PC-9 (cell line): Measurements from ENCODE around the gene PIK3R3. TPM values are rescaled to one million over a fixed set of nuclear protein-coding genes. Genes with fewer than 3 reads are reported as not detected.
"Not testable (repeated sequence)": the region's sequence is repeated elsewhere in the genome, so short reads cannot be mapped to it uniquely, and the experiment has no call there.

Source experiments
- BruUV-seq: library from RNA; stranded (reverse); fragments of 400-500 nt; replicated peaks from 2 replicates; lab custom pipeline; 2021; lab: Mats Ljungman, UMichigan
- CTCF ChIA-PET: fragments of 300-600 bp; sonication (Branson Sonifier 250); formaldehyde crosslinking; loops from one replicate; lab custom pipeline; 2022; ENCODE audit warnings: antibody characterized with exemption; lab: Charles Lee
- POLR2A ChIA-PET: fragments of 300-600 bp; sonication (Branson Sonifier 250); formaldehyde crosslinking; loops from one replicate; lab custom pipeline; 2022; ENCODE audit warnings: antibody characterized with exemption; ENCODE audit not compliant: unreplicated experiment; lab: Charles Lee
- DNase-seq, 2 experiments: peaks; one replicate each; pipeline versions ENCODE4 v3.0.0 to v3.0.0-alpha.2; 2015 to 2022; ENCODE audit warnings: mixed read lengths in 1 of 2
- H2AFZ ChIP-seq: fragments of 200-600 bp; sonication (generic); 2 replicates; pipeline ENCODE4 v1.8.1; 2017; ENCODE audit warnings: antibody characterized with exemption
- H3F3A ChIP-seq: fragments of 200-600 bp; sonication (generic); 2 replicates; pipeline ENCODE4 v1.8.1; 2017; ENCODE audit warnings: antibody characterized with exemption, mild to moderate bottlenecking, low read depth; ENCODE audit not compliant: insufficient read depth
- H3K27ac ChIP-seq: fragments of 200-600 bp; sonication (generic); 2 replicates; pipeline ENCODE4 v1.6.1; 2016; ENCODE audit warnings: mixed run types
- H3K27me3 ChIP-seq: fragments of 200-600 bp; sonication (generic); 2 replicates; pipeline ENCODE4 v1.6.1; 2016; ENCODE audit warnings: low read depth, mixed run types; ENCODE audit not compliant: insufficient read depth
- H3K36me3 ChIP-seq: fragments of 200-600 bp; sonication (generic); 2 replicates; pipeline ENCODE4 v1.6.1; 2016; ENCODE audit warnings: low read depth, mixed run types
- H3K4me1 ChIP-seq: fragments of 200-600 bp; sonication (generic); replicated peaks from 2 replicates; pipeline ENCODE4 v1.6.1; 2016; ENCODE audit warnings: mixed run types; ENCODE audit not compliant: insufficient read depth
- H3K4me2 ChIP-seq: fragments of 200-600 bp; sonication (generic); 2 replicates; pipeline ENCODE4 v1.6.1; 2017; ENCODE audit warnings: mixed run types
- H3K4me3 ChIP-seq: fragments of 200-600 bp; sonication (generic); 2 replicates; pipeline ENCODE4 v1.6.1; 2016; ENCODE audit warnings: mixed run types
- H3K79me2 ChIP-seq: fragments of 200-600 bp; sonication (generic); 2 replicates; pipeline ENCODE4 v1.6.1; 2017; ENCODE audit warnings: low read depth, mixed run types
- H3K9me2 ChIP-seq: fragments of 200-600 bp; sonication (generic); 2 replicates; pipeline ENCODE4 v1.8.1; 2017; ENCODE audit warnings: mild to moderate bottlenecking; ENCODE audit not compliant: insufficient read depth
- H3K9me3 ChIP-seq: fragments of 200-600 bp; sonication (generic); 2 replicates; pipeline ENCODE4 v1.8.1; 2016; ENCODE audit warnings: low read depth; ENCODE audit not compliant: insufficient read depth
- H4K20me1 ChIP-seq: fragments of 200-600 bp; sonication (generic); 2 replicates; pipeline ENCODE4 v1.8.1; 2017; ENCODE audit not compliant: insufficient read depth
- EZH2 ChIP-seq: fragments of 200-600 bp; sonication (generic); IDR thresholded peaks from 2 replicates; pipeline ENCODE4 v1.8.0; 2017; ENCODE audit warnings: antibody characterized with exemption, low read depth
- intact Hi-C: fragments of 100-400 bp; cut with micrococcal nuclease; formaldehyde crosslinking; loops from one replicate; pipeline ENCODE4 v1.10.0; 2022; ENCODE audit not compliant: unreplicated experiment
- total RNA-seq: library from RNA; stranded (reverse); gene quantifications from 2 replicates; pipeline ENCODE4 v1.2.3, GENCODE V29; 2021
- TF ChIP-seq, protein P1 (sequence below): fragments of 200-600 bp; sonication (generic); conservative IDR thresholded peaks from 2 replicates; pipeline ENCODE4 v1.6.1; 2017; ENCODE audit warnings: mixed run types, antibody characterized with exemption, mild to moderate bottlenecking, moderate library complexity

PIK3R3 gene
- total RNA-seq, 1 experiment from 2014 or later = 44.2 TPM

DNA sequence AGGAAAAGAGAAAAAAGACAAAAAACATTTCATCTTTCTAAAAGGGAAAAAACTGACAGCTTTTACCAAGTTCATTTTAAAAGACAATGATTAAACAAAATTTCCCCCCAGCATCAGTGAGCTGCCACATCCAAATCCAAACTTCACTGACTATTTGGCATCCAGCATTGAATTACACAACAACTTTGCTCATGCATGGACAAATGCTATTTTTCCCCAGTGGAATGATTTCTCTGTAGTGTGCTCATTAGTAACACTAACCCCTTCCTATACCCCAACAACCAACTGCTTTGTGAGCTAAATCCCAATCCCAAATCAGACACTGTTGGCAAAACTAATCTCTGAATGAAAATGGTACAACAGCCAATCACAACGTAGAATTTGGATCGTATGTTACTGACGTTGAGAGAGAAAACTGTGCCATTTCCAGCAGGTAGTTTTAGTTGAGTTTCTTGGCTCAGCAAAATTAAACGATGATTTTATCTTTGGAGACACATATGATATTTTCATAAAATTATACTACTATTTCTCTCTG, 37.9 kb downstream of the PIK3R3 start:
- Histone ChIP-seq H2AFZ (no peak overlapping the region), H3K79me2 (peaks cover 98% of the 10 kb centered on the region), H3K36me3 (peaks cover 15% of the 10 kb centered on the region; the same call in 1 of the 2 replicates), H3K9me2 (no peaks in the 10 kb centered on the region), H3K4me2 (no peak overlapping the region), H3F3A (peaks cover 35% of the 10 kb centered on the region), H4K20me1 (peaks cover 29% of the 10 kb centered on the region), H3K27me3 (no peaks in the 10 kb centered on the region), H3K4me3 (no peak overlapping the region), H3K27ac (no peak overlapping the region), H3K9me3 (0 out of 2 replicates have a peak, but pooled peaks cover under 1% of the 10 kb centered on the region), H3K4me1 (no peaks in the 10 kb centered on the region)
- CTCF ChIA-PET = no interaction called here
- TF ChIP-seq EZH2 = no peak
- TF ChIP-seq, protein P1, sequence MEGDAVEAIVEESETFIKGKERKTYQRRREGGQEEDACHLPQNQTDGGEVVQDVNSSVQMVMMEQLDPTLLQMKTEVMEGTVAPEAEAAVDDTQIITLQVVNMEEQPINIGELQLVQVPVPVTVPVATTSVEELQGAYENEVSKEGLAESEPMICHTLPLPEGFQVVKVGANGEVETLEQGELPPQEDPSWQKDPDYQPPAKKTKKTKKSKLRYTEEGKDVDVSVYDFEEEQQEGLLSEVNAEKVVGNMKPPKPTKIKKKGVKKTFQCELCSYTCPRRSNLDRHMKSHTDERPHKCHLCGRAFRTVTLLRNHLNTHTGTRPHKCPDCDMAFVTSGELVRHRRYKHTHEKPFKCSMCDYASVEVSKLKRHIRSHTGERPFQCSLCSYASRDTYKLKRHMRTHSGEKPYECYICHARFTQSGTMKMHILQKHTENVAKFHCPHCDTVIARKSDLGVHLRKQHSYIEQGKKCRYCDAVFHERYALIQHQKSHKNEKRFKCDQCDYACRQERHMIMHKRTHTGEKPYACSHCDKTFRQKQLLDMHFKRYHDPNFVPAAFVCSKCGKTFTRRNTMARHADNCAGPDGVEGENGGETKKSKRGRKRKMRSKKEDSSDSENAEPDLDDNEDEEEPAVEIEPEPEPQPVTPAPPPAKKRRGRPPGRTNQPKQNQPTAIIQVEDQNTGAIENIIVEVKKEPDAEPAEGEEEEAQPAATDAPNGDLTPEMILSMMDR = no peak
- BruUV-seq = no TSS peak
- intact Hi-C loops = no loop called here
- DNase-seq = no peak
- POLR2A ChIA-PET = interaction anchor here (0.7 kb wide), 1 partner anchor 38 kb away, joined by 4 read pairs; the partner anchor contains the start of gene PIK3R3

DNA sequence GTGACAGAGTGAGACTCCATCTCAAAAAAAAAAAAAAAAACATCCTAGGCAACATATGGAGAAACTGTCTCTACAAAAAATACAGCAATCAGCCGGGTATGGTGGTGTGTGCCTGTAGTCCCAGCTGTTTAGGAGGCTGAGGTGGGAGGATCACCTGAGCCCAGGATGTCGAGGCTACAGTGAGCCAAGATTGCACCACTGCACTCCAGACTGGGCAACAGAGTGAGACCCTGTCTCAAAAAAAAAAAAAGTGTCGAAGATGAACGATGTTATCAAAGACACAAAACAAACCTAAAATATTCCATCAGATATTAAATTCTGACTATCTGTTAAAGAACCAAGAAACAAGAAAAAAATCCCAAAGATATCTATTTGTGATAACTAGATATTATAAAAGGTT, 38.6 kb downstream of the PIK3R3 start:
- BruUV-seq, H3K9me2 ChIP-seq, H3K4me3 ChIP-seq, intact Hi-C loops, H3K4me2 ChIP-seq, H3K27ac ChIP-seq, POLR2A ChIA-PET, H3K27me3 ChIP-seq, H3K4me1 ChIP-seq, H3K9me3 ChIP-seq, CTCF ChIA-PET, H2AFZ ChIP-seq, DNase-seq: not testable (repeated sequence)
- Histone ChIP-seq H3K36me3 (peaks cover 11% of the 10 kb centered on the region; the same call in 1 of the 2 replicates), H4K20me1 (peaks cover 34% of the 10 kb centered on the region), H3K79me2 (peaks cover 98% of the 10 kb centered on the region), H3F3A (peaks cover 39% of the 10 kb centered on the region)

DNA sequence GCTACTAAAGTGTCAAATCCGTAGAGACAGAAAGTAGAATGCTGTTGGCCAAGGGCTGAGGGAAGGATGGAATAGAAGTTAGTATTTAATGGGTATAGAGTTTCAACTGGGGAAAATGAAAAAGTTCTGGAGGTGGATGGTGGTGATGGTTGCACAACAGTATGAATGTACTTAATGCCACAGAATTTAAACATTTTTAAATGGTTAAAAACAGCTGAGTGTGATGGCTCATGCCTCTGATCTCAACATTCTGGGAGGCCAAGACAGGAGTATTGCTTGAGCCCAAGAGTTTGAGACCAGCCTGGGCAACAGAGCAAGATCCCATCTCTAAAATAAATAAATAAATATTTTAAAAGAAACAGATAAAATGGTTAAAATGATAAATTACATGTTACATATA, 44.5 kb downstream of the PIK3R3 start:
- peaks cover 13% of the 10 kb centered on the region for H3K36me3 ChIP-seq
- H3K79me2 ChIP-seq = peaks cover 98% of the 10 kb centered on the region
- H3K9me2 ChIP-seq = no peaks in the 10 kb centered on the region
- POLR2A ChIA-PET = interaction anchor here (0.7 kb wide), 1 partner anchor 132 kb away, joined by 5 read pairs; no protein-coding TSS in a partner anchor
- H3K27me3 ChIP-seq = no peaks in the 10 kb centered on the region
- intact Hi-C loops = no loop called here
- H3K27ac ChIP-seq = no peak overlapping the region
- no peak for DNase-seq
- no peak overlapping the region for H2AFZ ChIP-seq
- H4K20me1 ChIP-seq = peaks cover 23% of the 10 kb centered on the region
- peaks cover 50% of the 10 kb centered on the region for H3K4me1 ChIP-seq
- no TSS peak for BruUV-seq
- CTCF ChIA-PET = no interaction called here
- peaks cover 53% of the 10 kb centered on the region for H3F3A ChIP-seq
- no peak for TF ChIP-seq EZH2
- TF ChIP-seq, protein P1 = no peak
- H3K4me2 ChIP-seq = no peak overlapping the region
- 0 out of 2 replicates have a peak, but pooled peaks cover 5% of the 10 kb centered on the region for H3K9me3 ChIP-seq
- no peak overlapping the region for H3K4me3 ChIP-seq
